OCI-LY3 (cell line): ENCODE data around the gene ZNF835.

ENCODE experiments used
- H2AFZ ChIP-seq: fragments of 200-600, 300-600 bp; shearing (Covaris generic); 2 replicates; pipeline ENCODE4 v1.6.0; 2014; ENCODE audit warnings: antibody characterized with exemption, low read depth, low read length
- H3K27ac ChIP-seq: fragments of 200-600, 300-600 bp; sonication (generic); 2 replicates; pipeline ENCODE4 v1.5.1; 2014; ENCODE audit warnings: mild to moderate bottlenecking, low read length, moderate library complexity, mixed read lengths
- H3K27me3 ChIP-seq: fragments of 200-600, 300-600 bp; sonication (generic); 2 replicates; pipeline ENCODE4 v1.6.1; 2014; ENCODE audit warnings: low read depth, low read length, mixed read lengths
- H3K36me3 ChIP-seq: fragments of 200-600, 300-600 bp; sonication (generic); replicated peaks from 2 replicates; pipeline ENCODE3; 2014; ENCODE audit warnings: low read depth, low read length, mixed read lengths
- H3K4me1 ChIP-seq: fragments of 300-600, 200-600 bp; sonication (generic); 2 replicates; pipeline ENCODE4 v1.6.1; 2014; ENCODE audit warnings: low read length, mixed read lengths
- H3K4me2 ChIP-seq: fragments of 200-600, 300-600 bp; sonication (generic); 2 replicates; pipeline ENCODE4 v1.6.1; 2014; ENCODE audit warnings: low read length, mixed read lengths
- H3K4me3 ChIP-seq: fragments of 300-600, 200-600 bp; sonication (generic); 2 replicates; pipeline ENCODE4 v1.5.1; 2014; ENCODE audit warnings: antibody characterized with exemption, mild to moderate bottlenecking, low read length, moderate library complexity
- H3K79me2 ChIP-seq: fragments of 300-600, 200-600 bp; shearing (Covaris generic); 2 replicates; pipeline ENCODE4 v1.6.1; 2014; ENCODE audit warnings: mild to moderate bottlenecking, low read length, mixed read lengths
- H3K9ac ChIP-seq: fragments of 300-600, 200-600 bp; shearing (Covaris generic); 2 replicates; pipeline ENCODE4 v1.6.0; 2014; ENCODE audit warnings: mild to moderate bottlenecking, low read length, moderate library complexity
- H3K9me3 ChIP-seq: fragments of 200-600, 300-600 bp; shearing (Covaris generic); 2 replicates; pipeline ENCODE4 v1.6.1; 2014; ENCODE audit warnings: low read length, mixed read lengths; ENCODE audit not compliant: insufficient read depth
- H4K20me1 ChIP-seq: fragments of 200-600, 300-600 bp; sonication (generic); 2 replicates; pipeline ENCODE4 v1.6.1; 2016; ENCODE audit warnings: low read length, mixed read lengths; ENCODE audit not compliant: insufficient read depth
- CTCF ChIP-seq: fragments of 200-600, 300-600 bp; sonication (generic); IDR thresholded peaks from 2 replicates; pipeline ENCODE4 v1.5.1; 2014; ENCODE audit warnings: antibody characterized with exemption, low read length, low read depth
- EZH2phosphoT487 ChIP-seq: fragments of 200-600 bp; shearing (Covaris generic); IDR thresholded peaks from 2 replicates; pipeline ENCODE4 v1.6.1; 2018; ENCODE audit warnings: antibody characterized with exemption, mixed run types, low read depth

The ZNF835 gene

GRCh38 chr19:56612737-56613136 is 58.8 kb downstream of the ZNF835 start:
- no peaks in the 10 kb centered on the region for H3K4me1 ChIP-seq
- no peak overlapping the region for H3K9ac ChIP-seq
- peaks cover 42% of the 10 kb centered on the region for H3K9me3 ChIP-seq
- H3K4me2 ChIP-seq: no peak overlapping the region
- H3K4me3 ChIP-seq: no peak overlapping the region
- H3K27ac ChIP-seq: no peak overlapping the region
- no peak overlapping the region for H2AFZ ChIP-seq
- H3K36me3 ChIP-seq: peaks cover 86% of the 10 kb centered on the region
- peaks cover 18% of the 10 kb centered on the region for H3K79me2 ChIP-seq
- H4K20me1 ChIP-seq: no peaks in the 10 kb centered on the region
- H3K27me3 ChIP-seq: no peaks in the 10 kb centered on the region
- TF ChIP-seq CTCF (no peak), EZH2phosphoT487 (no peak)
